Upper lobe of left lung (tissue), 6 donors: ENCODE measurements around the gene GNG13. TPM values are rescaled to one million over a fixed set of nuclear protein-coding genes. Genes with fewer than 3 reads are reported as not detected.
A peak's percentile ranks its signal among the peaks of the same experiment; 100 is the strongest.

Experiments
- ATAC-seq, 2 donors: fragments of 200-7000 bp; cut with Tn5 transposase; one replicate each; pipeline ENCODE4 v1.9.1; 2022; ENCODE audit warnings: mild to moderate bottlenecking in 2 of 2, moderate library complexity in 2 of 2; ENCODE audit not compliant: low FRiP score in 2 of 2
- DNase-seq, 2 donors: peaks; one replicate each; pipeline ENCODE4 v3.0.0-alpha.2; 2019 to 2020
- H3K27ac ChIP-seq, 4 donors: fragments of 200-600 bp; sonication (generic); one replicate each; pipeline ENCODE4 v1.5.1; 2016 to 2019
- H3K27me3 ChIP-seq, 4 donors: fragments of 200-600 bp; sonication (generic); one replicate each; pipeline ENCODE4 v1.5.1; 2017 to 2019
- H3K36me3 ChIP-seq, 4 donors: fragments of 200-600 bp; sonication (generic); one replicate each; pipeline ENCODE4 v1.5.1; 2016 to 2019
- H3K4me1 ChIP-seq, 4 donors: fragments of 200-600 bp; sonication (generic); one replicate each; pipeline ENCODE4 v1.5.1; 2018 to 2019
- H3K4me3 ChIP-seq, 4 donors: fragments of 200-600 bp; sonication (generic); one replicate each; pipeline ENCODE4 v1.5.1; 2017 to 2019; ENCODE audit warnings: mild to moderate bottlenecking in 2 of 4, moderate library complexity in 1 of 4
- H3K9me3 ChIP-seq, 4 donors: fragments of 200-600 bp; sonication (generic); one replicate each; pipeline ENCODE4 v1.5.1; 2018 to 2019
- EP300 ChIP-seq, 4 donors: sonication (generic); formaldehyde crosslinking; IDR thresholded peaks; one replicate each; pipeline ENCODE4 v1.5.1; 2017; ENCODE audit warnings: antibody characterized with exemption in 4 of 4, control low read depth in 2 of 4
- POLR2A ChIP-seq, 4 donors: fragments of 450-650 bp; IDR thresholded peaks; one replicate each; pipeline ENCODE4 v1.5.1; 2016 to 2017; ENCODE audit warnings: antibody characterized with exemption in 4 of 4, mild to moderate bottlenecking in 2 of 4
- POLR2AphosphoS5 ChIP-seq, 2 donors: sonication (generic); formaldehyde crosslinking; IDR thresholded peaks; one replicate each; pipeline ENCODE4 v1.5.1; 2017; ENCODE audit warnings: antibody characterized with exemption in 2 of 2
- WGBS, 2 donors: methylation state at CpG; one replicate each; pipeline ENCODE4 v1.1.5; 2017 to 2018; 5-methylcytosine and 5-hydroxymethylcytosine counted together
- total RNA-seq, 6 donors: library from RNA; depleted of rRNA in 4 of 6; stranded (reverse); fragments of >200 nt in 4 of 6; gene quantifications; one replicate each; pipeline versions ENCODE4 v1.1.0 to v1.2.1, GENCODE V29; 2016 to 2021
- TF ChIP-seq, protein P1 (sequence below), 6 experiments: fragments of 450-650 bp in 4 of 6; fragments of 200-600 bp in 2 of 6; sonication (generic) in 2 of 6; IDR thresholded peaks; one replicate each; pipeline ENCODE4 v1.5.1; 2016 to 2019; ENCODE audit warnings: antibody characterized with exemption in 6 of 6
- donor health status: DM: no; HTN: no; CAD: no; lungs with moderate emphysema.
- donor health status: DM: no; HTN: yes; CAD: no; lungs with severe emphysema.

GNG13 gene
- total RNA-seq, 6 donors from 2014 or later = not detected

DNA sequence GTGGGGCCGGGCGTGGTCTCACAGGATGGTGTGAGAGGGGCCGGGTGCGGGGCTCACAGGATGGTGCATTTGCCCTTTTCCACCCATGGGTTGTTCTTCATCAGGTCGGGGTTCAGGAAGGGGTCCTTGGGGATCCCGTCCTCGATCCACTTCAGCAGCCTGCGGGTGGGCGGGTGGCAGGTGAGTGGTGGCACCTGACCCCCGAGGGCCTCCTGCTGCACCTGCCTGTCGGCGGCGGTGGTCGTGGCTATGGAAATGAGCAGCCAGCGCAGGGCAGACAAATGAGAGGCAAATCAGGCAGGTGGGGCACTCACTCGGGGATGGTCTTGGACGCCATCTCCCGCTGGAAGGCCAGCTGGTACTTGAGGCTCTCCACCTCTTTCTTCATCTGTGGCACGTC is 1.9 kb downstream of the GNG13 start:
- Histone ChIP-seq H3K36me3 (no peaks in the 10 kb centered on the region), H3K9me3 (no peaks in the 10 kb centered on the region), H3K27ac (no peak overlapping the region), H3K4me3 (no peak overlapping the region), H3K4me1 (peaks cover 0 to 7% (median 0%) of the 10 kb centered on the region in 4 donors), H3K27me3 (peaks cover 0 to 27% (median 11%) of the 10 kb centered on the region in 4 donors)
- DNase-seq (peak in 1 of 2 donors; percentile 70), ATAC-seq (no peak)
- TF ChIP-seq POLR2A (IDR thresholded peaks at IDR 0.05) (no peak), EP300 (IDR thresholded peaks at IDR 0.05) (no peak), POLR2AphosphoS5 (IDR thresholded peaks at IDR 0.05) (no peak)
- TF ChIP-seq, protein P1, sequence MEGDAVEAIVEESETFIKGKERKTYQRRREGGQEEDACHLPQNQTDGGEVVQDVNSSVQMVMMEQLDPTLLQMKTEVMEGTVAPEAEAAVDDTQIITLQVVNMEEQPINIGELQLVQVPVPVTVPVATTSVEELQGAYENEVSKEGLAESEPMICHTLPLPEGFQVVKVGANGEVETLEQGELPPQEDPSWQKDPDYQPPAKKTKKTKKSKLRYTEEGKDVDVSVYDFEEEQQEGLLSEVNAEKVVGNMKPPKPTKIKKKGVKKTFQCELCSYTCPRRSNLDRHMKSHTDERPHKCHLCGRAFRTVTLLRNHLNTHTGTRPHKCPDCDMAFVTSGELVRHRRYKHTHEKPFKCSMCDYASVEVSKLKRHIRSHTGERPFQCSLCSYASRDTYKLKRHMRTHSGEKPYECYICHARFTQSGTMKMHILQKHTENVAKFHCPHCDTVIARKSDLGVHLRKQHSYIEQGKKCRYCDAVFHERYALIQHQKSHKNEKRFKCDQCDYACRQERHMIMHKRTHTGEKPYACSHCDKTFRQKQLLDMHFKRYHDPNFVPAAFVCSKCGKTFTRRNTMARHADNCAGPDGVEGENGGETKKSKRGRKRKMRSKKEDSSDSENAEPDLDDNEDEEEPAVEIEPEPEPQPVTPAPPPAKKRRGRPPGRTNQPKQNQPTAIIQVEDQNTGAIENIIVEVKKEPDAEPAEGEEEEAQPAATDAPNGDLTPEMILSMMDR (IDR thresholded peaks at IDR 0.05) = no peak
- 87 to 91% methylated on average over 18 to 19 of the region's 19 CpGs for WGBS, 2 donors

DNA sequence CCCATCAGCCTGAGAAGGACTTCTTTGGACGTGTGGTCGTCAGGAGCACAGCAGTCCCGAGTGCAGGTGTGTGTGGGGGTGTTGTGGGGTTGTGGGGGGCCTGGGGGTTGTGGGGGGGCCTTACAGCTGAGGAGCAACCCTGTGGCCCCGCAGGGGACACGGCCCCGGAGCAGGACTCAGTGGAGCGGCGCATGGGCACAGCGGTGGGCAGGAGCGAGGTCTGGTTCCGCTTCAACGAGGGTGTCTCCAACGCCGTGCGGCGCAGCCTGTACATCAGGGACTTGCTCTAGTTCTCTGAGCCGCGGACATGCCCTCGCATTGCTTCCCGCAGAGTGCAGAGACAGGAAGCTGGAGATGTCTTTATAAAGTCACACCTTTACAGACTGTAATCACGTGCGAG is 2.8 kb downstream of the GNG13 start:
- 86 to 99% methylated on average over 2 to 20 of the region's 22 CpGs for WGBS, 2 donors
- ATAC-seq (no peak), DNase-seq (peak in 1 of 2 donors; percentile 73)
- Histone ChIP-seq H3K4me3 (no peak overlapping the region), H3K36me3 (peaks cover 0 to 6% (median 3%) of the 10 kb centered on the region in 4 donors), H3K27ac (no peak overlapping the region), H3K4me1 (peaks cover 0 to 7% (median 0%) of the 10 kb centered on the region in 4 donors), H3K9me3 (no peaks in the 10 kb centered on the region), H3K27me3 (peaks cover 0 to 27% (median 11%) of the 10 kb centered on the region in 4 donors)
- TF ChIP-seq EP300 (IDR thresholded peaks at IDR 0.05) (no peak), POLR2A (IDR thresholded peaks at IDR 0.05) (no peak), POLR2AphosphoS5 (IDR thresholded peaks at IDR 0.05) (no peak)
- TF ChIP-seq, protein P1 (IDR thresholded peaks at IDR 0.05) = no peak

DNA sequence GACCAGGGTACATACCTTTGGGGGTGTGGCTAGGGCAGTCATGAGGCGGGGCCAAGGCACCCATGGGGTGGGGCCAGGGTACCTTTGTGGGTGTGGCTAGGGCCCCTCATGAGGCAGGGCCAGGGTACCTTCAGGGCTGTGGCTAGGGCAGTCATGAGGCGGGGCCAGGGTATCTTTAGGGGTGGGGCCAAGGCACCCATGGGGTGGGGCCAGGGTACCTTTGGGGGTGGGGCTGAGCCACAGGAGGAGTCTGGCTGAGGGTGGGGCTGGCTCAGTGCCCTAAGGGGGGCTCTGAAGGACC is 3.5 kb downstream of the GNG13 start:
- H3K27me3 ChIP-seq = peaks cover 0 to 27% (median 11%) of the 10 kb centered on the region in 4 donors
- TF ChIP-seq POLR2A (IDR thresholded peaks at IDR 0.05) (no peak), EP300 (IDR thresholded peaks at IDR 0.05) (no peak), POLR2AphosphoS5 (IDR thresholded peaks at IDR 0.05) (no peak)
- TF ChIP-seq, protein P1 (IDR thresholded peaks at IDR 0.05) = no peak
- DNase-seq (no peak), ATAC-seq (no peak)
- peaks cover 0 to 7% (median 0%) of the 10 kb centered on the region in 4 donors for H3K4me1 ChIP-seq
- H3K9me3 ChIP-seq = no peaks in the 10 kb centered on the region
- no peak overlapping the region for H3K4me3 ChIP-seq
- 91% methylated on average over 1 of the region's 2 CpGs; no CpG with 5 or more reads in 1 of the 2 donors for WGBS, 2 donors
- H3K27ac ChIP-seq = no peak overlapping the region
- H3K36me3 ChIP-seq = peaks cover 0 to 7% (median 3%) of the 10 kb centered on the region in 4 donors

DNA sequence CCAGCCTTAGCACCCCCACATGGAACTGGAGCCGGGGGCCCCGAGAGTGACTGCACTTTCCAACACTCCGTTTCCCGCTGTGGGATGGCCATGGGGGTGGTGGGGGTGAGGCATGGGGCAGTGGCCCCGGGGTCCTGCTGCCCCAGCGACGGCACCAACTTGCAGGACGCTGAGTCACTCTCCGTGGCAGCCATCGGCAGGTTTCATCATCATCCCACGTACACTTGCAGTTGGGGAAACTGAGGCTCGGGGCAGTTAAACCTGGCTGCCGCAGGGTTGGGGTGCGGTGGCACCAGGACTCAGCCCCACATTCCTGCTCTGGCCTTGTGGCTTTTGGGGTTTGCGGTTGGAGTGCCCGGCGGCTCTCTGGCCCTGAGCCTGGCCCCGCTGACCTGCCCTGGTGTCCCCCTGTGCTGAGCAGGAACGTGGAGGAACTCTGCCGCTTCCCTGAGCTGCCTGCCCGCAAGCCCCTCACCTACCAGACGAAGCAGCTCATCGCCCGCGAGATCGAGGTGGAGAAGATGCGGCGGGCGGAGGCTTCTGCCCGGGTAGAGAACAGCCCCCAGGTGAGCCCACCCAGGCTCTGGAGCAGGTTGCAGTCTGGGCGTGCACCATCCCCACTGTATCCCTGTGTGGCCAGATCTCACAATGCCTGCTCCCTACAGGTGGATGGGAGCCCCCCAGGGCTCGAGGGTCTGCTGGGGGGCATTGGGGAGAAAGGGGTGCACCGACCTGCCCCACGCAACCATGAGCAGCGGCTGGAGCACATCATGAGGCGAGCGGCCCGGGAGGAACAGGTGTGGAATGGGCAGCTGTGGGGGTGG is 4.0 kb downstream of the GNG13 start:
- H3K27me3 ChIP-seq = peaks cover 0 to 23% (median 10%) of the 10 kb centered on the region in 4 donors
- H3K27ac ChIP-seq = no peak overlapping the region
- H3K4me1 ChIP-seq = peaks cover 0 to 7% (median 0%) of the 10 kb centered on the region in 4 donors
- DNase-seq (no peak), ATAC-seq (no peak)
- 91 to 94% methylated on average over 18 to 38 of the region's 38 CpGs for WGBS, 2 donors
- TF ChIP-seq POLR2A (IDR thresholded peaks at IDR 0.05) (no peak), POLR2AphosphoS5 (IDR thresholded peaks at IDR 0.05) (no peak), EP300 (IDR thresholded peaks at IDR 0.05) (no peak)
- TF ChIP-seq, protein P1 (IDR thresholded peaks at IDR 0.05) = no peak
- peaks cover 0 to 8% (median 3%) of the 10 kb centered on the region in 4 donors for H3K36me3 ChIP-seq
- no peaks in the 10 kb centered on the region for H3K9me3 ChIP-seq
- H3K4me3 ChIP-seq = no peak overlapping the region
